Activated T-helper 1 cell treated with anti-CD3 and anti-CD28 coated beads, Interleukin-12 subunit alpha, Interleukin-12 subunit beta, Interleukin-2, Interleukin-4 antibody, amounts not matched to agents 30 ng/mL and 10 ng/mL and 1 ng/mL, durations not matched to agents 14 hours and 24 hours and 36 hours (primary cell): Measurements from ENCODE around the gene IFI6. TPM values are rescaled to one million over a fixed set of nuclear protein-coding genes. Genes with fewer than 3 reads are reported as not detected.
"Not testable (repeated sequence)": the region's sequence is repeated elsewhere in the genome, so short reads cannot be mapped to it uniquely, and the experiment has no call there.

Experiments
- DNase-seq: peaks from one replicate; pipeline ENCODE4 v3.0.0; 2021; ENCODE audit warnings: low spot score
- H3K27ac Mint-ChIP-seq: one replicate; pipeline ENCODE4 v1.8.0; 2021; ENCODE audit warnings: mild to moderate bottlenecking, mixed read lengths
- H3K27me3 Mint-ChIP-seq: one replicate; pipeline ENCODE4 v1.8.0; 2022; ENCODE audit warnings: mild to moderate bottlenecking, moderate library complexity, mixed read lengths; ENCODE audit not compliant: insufficient read depth
- H3K36me3 Mint-ChIP-seq: one replicate; pipeline ENCODE4 v1.8.0; 2021; ENCODE audit warnings: low read depth, mixed read lengths
- H3K4me1 Mint-ChIP-seq: one replicate; pipeline ENCODE4 v1.8.0; 2021; ENCODE audit warnings: low read depth, mixed read lengths
- H3K4me3 Mint-ChIP-seq: one replicate; pipeline ENCODE4 v1.8.0; 2021; ENCODE audit warnings: mild to moderate bottlenecking, moderate library complexity, mixed read lengths
- H3K9me3 Mint-ChIP-seq: one replicate; pipeline ENCODE4 v1.8.0; 2021; ENCODE audit warnings: mixed read lengths
- intact Hi-C: fragments of 100-400 bp; cut with micrococcal nuclease; formaldehyde crosslinking; loops from one replicate; pipeline ENCODE4 v1.15.1; 2024
- total RNA-seq: library from RNA; stranded (reverse); gene quantifications from 2 replicates; pipeline ENCODE4 v1.2.3, GENCODE V29; 2022

Gene IFI6
- total RNA-seq, 1 donor from 2014 or later, result 71.7 TPM

DNA sequence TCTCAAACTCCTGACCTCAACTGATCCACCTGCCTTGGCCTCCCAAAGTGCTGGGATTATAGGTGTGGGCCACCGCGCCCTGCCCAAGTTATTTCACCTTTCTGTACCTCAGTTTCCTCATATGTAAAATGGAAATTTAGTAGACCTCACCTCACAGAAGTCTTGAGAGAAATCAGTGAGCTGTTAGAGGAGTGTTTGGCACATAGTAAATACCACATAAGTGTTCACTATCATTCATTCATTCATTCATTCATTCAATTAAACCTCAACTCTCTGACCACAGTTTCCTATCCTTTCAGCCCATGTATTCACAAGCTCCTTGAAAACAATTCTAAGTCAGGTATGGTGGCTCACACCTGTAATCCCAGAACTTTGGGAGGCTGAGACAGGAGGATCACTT lies 33.2 kb downstream of the IFI6 start:
- intact Hi-C loops, result no loop called here
- Mint-ChIP-seq H3K27ac (no peak overlapping the region), H3K4me1 (peaks cover 35% of the 10 kb centered on the region), H3K9me3 (no peaks in the 10 kb centered on the region), H3K4me3 (no peak overlapping the region), H3K36me3 (no peaks in the 10 kb centered on the region), H3K27me3 (no peaks in the 10 kb centered on the region)
- no peak for DNase-seq

- DNase-seq, result no peak
- Mint-ChIP-seq H3K36me3 (no peaks in the 10 kb centered on the region), H3K9me3 (no peaks in the 10 kb centered on the region), H3K27me3 (no peaks in the 10 kb centered on the region), H3K4me1 (peaks cover 35% of the 10 kb centered on the region), H3K27ac (peak overlapping the region; percentile 5), H3K4me3 (no peak overlapping the region)
- intact Hi-C loops, result no loop called here
Observed at GRCh38 chr1:27638047-27638734, 33.8 kb downstream of the IFI6 start.

GRCh38 chr1:27635396-27636142 lies 36.4 kb downstream of the IFI6 start:
- Mint-ChIP-seq H3K4me3 (no peak overlapping the region), H3K9me3 (no peaks in the 10 kb centered on the region), H3K4me1 (peaks cover 61% of the 10 kb centered on the region), H3K27ac (peak overlapping the region; percentile 50), H3K36me3 (no peaks in the 10 kb centered on the region), H3K27me3 (no peaks in the 10 kb centered on the region)
- intact Hi-C loops, result no loop called here
- DNase-seq, result no peak

GRCh38 chr1:27634985-27635367 lies 37.0 kb downstream of the IFI6 start, which contains the start of gene FGR:
Gene FGR (minus strand): TSS chr1:27635185. CDS start chr1:27623916, 11,269 bp downstream.
- intact Hi-C loops, result no loop called here
- no peak for DNase-seq
- Mint-ChIP-seq H3K4me1 (peaks cover 65% of the 10 kb centered on the region), H3K4me3 (peak within 1 kb of the TSS; percentile 65), H3K27me3 (no peaks in the 10 kb centered on the region), H3K27ac (peak within 1 kb of the TSS; percentile 80), H3K36me3 (no peaks in the 10 kb centered on the region), H3K9me3 (no peaks in the 10 kb centered on the region)

- peak overlapping the region; percentile 65 for H3K4me3 Mint-ChIP-seq
- peak overlapping the region; percentile 80 for H3K27ac Mint-ChIP-seq
- no peaks in the 10 kb centered on the region for H3K9me3 Mint-ChIP-seq
- intact Hi-C loops, result no loop called here
- no peaks in the 10 kb centered on the region for H3K27me3 Mint-ChIP-seq
- H3K4me1 Mint-ChIP-seq, result peaks cover 70% of the 10 kb centered on the region
- DNase-seq, result peak; percentile 53
- no peaks in the 10 kb centered on the region for H3K36me3 Mint-ChIP-seq
Observed at GRCh38 chr1:27634177-27634984, 37.6 kb downstream of the IFI6 start.

- Mint-ChIP-seq H3K27me3 (no peaks in the 10 kb centered on the region), H3K9me3 (no peaks in the 10 kb centered on the region), H3K4me1 (peaks cover 77% of the 10 kb centered on the region), H3K4me3 (peak overlapping the region; percentile 70), H3K36me3 (no peaks in the 10 kb centered on the region), H3K27ac (peak overlapping the region; percentile 93)
- DNase-seq, result no peak
- intact Hi-C loops, result loop anchor here (1.0 to 2.0 kb wide), 2 partner anchors 9 to 65 kb away; no protein-coding TSS in a partner anchor
Observed at GRCh38 chr1:27633640-27634176, 38.3 kb downstream of the IFI6 start.

DNA sequence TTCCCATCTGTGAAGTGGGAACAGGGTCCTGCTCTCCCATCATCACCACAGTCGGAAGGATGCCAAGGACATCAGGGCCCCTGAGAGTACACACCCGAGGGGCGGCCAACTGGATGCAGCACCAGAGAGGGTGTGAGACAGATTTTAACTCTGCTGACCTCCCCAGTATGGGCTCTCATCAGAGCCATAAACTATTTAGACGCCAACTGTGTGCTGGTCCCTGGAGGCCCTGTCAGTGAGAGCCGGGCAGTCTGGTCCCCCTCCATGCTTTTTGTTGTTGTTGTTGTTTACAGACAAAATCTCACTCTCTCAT lies 38.7 kb downstream of the IFI6 start:
- intact Hi-C loops, result loop anchor here (1.0 to 2.0 kb wide), 2 partner anchors 9 to 64 kb away; no protein-coding TSS in a partner anchor
- Mint-ChIP-seq H3K27me3 (no peaks in the 10 kb centered on the region), H3K36me3 (no peaks in the 10 kb centered on the region), H3K9me3 (no peaks in the 10 kb centered on the region), H3K4me3 (peak overlapping the region; percentile 74), H3K4me1 (peaks cover 81% of the 10 kb centered on the region), H3K27ac (peak overlapping the region; percentile 93)
- no peak for DNase-seq

DNA sequence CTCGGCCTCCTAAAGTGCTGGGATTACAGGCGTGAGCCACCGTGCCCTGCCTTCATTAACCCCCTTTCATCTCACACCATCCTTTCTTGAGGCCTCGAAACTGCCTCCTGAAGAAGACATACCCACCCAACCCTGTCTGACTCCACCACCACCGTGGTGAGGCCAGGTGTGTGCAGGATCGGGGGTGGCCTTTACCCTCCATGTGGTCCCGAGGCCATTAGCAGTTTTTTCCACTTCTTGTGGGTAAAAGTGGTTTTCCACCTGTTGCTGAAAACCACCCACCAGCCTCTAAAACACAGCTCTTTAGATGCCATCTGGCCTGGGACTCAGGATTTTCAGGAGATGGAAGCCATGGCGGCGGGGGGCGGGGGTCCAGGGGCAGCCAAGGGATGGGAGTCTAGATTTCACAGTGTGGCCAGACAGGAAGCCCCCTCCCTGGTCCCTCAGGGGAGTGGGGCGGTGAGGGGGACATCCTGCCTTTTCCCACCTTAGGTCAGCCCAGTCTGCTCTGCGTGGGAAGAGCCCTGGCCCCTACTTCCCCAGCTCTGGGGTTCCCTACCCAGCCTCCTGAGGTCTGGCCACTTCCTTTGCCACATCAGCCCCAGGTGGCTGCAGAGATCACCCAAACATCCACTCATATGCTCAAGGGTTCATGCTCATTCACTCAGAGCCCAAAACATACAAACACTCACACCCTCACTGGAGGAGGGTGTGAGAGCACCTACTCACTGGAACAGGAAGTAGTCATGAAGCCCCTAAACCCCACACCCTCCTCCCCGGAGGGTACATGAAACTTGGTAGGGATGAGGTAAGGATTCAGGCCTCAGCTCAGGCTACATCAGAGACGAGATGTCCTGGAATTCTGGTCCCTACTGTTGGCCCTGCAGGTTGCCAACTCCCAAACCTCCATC lies 39.4 kb downstream of the IFI6 start:
- peak overlapping the region; percentile 74 for H3K4me3 Mint-ChIP-seq
- no peaks in the 10 kb centered on the region for H3K27me3 Mint-ChIP-seq
- H3K9me3 Mint-ChIP-seq, result no peaks in the 10 kb centered on the region
- DNase-seq, result peak; percentile 59
- intact Hi-C loops, result loop anchor here (1.0 to 2.0 kb wide), 5 partner anchors 8 to 64 kb away; no protein-coding TSS in a partner anchor
- H3K36me3 Mint-ChIP-seq, result no peaks in the 10 kb centered on the region
- H3K27ac Mint-ChIP-seq, result peak overlapping the region; percentile 93
- peaks cover 76% of the 10 kb centered on the region for H3K4me1 Mint-ChIP-seq

GRCh38 chr1:27630859-27631491 lies 41.0 kb downstream of the IFI6 start:
- Mint-ChIP-seq H3K4me3 (peak overlapping the region; percentile 25), H3K27ac (peak overlapping the region; percentile 93), H3K36me3 (no peaks in the 10 kb centered on the region), H3K9me3 (no peaks in the 10 kb centered on the region), H3K27me3 (no peaks in the 10 kb centered on the region), H3K4me1 (peaks cover 68% of the 10 kb centered on the region)
- intact Hi-C loops, result no loop called here
- DNase-seq, result no peak

- H3K9me3 Mint-ChIP-seq, result no peaks in the 10 kb centered on the region
- peak overlapping the region; percentile 50 for H3K27ac Mint-ChIP-seq
- peaks cover 58% of the 10 kb centered on the region for H3K4me1 Mint-ChIP-seq
- no peaks in the 10 kb centered on the region for H3K36me3 Mint-ChIP-seq
- no peak for DNase-seq
- H3K4me3 Mint-ChIP-seq, result no peak overlapping the region
- H3K27me3 Mint-ChIP-seq, result no peaks in the 10 kb centered on the region
- intact Hi-C loops, result no loop called here
Observed at GRCh38 chr1:27628712-27629111, 43.3 kb downstream of the IFI6 start.

- H3K4me3 Mint-ChIP-seq, intact Hi-C loops, DNase-seq, H3K27ac Mint-ChIP-seq, H3K27me3 Mint-ChIP-seq, H3K9me3 Mint-ChIP-seq, H3K36me3 Mint-ChIP-seq: not testable (repeated sequence)
- H3K4me1 Mint-ChIP-seq, result peaks cover 56% of the 10 kb centered on the region
Observed at GRCh38 chr1:27627733-27628132, 44.3 kb downstream of the IFI6 start.
